Mesodermal cell (in vitro differentiated cells): ENCODE results near the gene IL1RL1.

Experiments
- H3K27ac ChIP-seq: 2 replicates; pipeline ENCODE4 v1.7.0; 2013; ENCODE audit warnings: mild to moderate bottlenecking, low read depth, low read length, moderate library complexity; ENCODE audit not compliant: severe bottlenecking
- H3K36me3 ChIP-seq: 2 replicates; pipeline ENCODE4 v1.7.1; 2013; ENCODE audit warnings: mild to moderate bottlenecking, low read length, moderate library complexity; ENCODE audit not compliant: control insufficient read depth, insufficient read depth
- H3K4me1 ChIP-seq: one replicate; pipeline ENCODE4 v1.7.1; 2013; ENCODE audit warnings: mild to moderate bottlenecking, low read length; ENCODE audit not compliant: insufficient read depth, control insufficient read depth, poor library complexity, severe bottlenecking
- H3K4me3 ChIP-seq: 2 replicates; pipeline ENCODE4 v1.7.0; 2013; ENCODE audit warnings: low read length, control low read depth, mild to moderate bottlenecking; ENCODE audit not compliant: insufficient read depth, poor library complexity, severe bottlenecking; ENCODE audit errors: extremely low read depth
- H3K9me3 ChIP-seq: 2 replicates; pipeline ENCODE4 v1.7.1; 2013; ENCODE audit warnings: mild to moderate bottlenecking, low read length, moderate library complexity; ENCODE audit not compliant: control insufficient read depth
- WGBS, 2 experiments: methylation state at CpG; one replicate each; pipeline ENCODE4 v1.1.5; 2013; ENCODE audit warnings: missing lambda C conversion rate in 2 of 2; ENCODE audit not compliant: insufficient coverage in 2 of 2; 5-methylcytosine and 5-hydroxymethylcytosine counted together

IL1RL1 gene

DNA sequence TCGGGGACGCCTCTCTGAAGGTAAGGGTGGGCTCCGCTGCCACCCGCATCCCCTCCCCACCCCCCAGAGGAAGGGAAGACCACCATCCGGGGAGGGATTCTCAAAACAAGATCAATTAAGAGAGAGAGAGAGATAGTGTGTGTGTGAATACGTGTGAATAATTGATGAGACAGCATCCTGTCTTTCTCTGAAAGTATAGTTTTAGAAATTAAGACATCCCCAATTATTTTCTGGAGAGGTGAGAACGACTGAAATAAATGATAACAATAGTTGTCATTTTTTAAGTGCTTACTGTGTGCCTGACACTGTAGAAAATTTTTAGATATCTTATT, 45.0 kb downstream of the IL1RL1 start:
- Histone ChIP-seq H3K4me1 (no peaks in the 10 kb centered on the region), H3K27ac (no peak overlapping the region), H3K9me3 (no peaks in the 10 kb centered on the region), H3K36me3 (no peaks in the 10 kb centered on the region), H3K4me3 (peak overlapping the region; percentile 49)
- no CpG with 5 or more reads among the region's 7 CpGs for WGBS, 2 experiments

DNA sequence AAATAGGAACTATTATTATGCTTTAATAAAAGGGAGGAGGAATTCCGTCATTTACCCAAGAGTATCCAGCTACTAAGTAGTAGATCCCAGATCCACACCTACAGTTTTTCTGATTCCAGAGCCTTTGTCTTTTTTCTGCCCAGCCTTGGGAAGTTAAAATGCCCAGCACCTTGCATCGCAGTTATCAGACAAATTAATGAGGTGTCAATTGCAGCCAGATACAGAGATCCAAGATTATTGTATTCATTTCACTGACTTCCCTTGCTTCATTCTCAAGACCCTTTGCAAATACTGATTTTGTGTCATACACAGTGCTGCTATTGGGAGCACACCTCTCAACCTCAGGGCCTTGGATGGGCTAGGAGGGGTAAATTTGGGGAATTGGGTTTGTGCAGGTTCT, 45.4 kb downstream of the IL1RL1 start:
- Histone ChIP-seq H3K36me3 (no peaks in the 10 kb centered on the region), H3K4me1 (no peaks in the 10 kb centered on the region), H3K4me3 (no peak overlapping the region), H3K27ac (no peak overlapping the region), H3K9me3 (no peaks in the 10 kb centered on the region)
- WGBS, 2 experiments = 80 to 100% methylated on average over 1 of the region's 2 CpGs

DNA sequence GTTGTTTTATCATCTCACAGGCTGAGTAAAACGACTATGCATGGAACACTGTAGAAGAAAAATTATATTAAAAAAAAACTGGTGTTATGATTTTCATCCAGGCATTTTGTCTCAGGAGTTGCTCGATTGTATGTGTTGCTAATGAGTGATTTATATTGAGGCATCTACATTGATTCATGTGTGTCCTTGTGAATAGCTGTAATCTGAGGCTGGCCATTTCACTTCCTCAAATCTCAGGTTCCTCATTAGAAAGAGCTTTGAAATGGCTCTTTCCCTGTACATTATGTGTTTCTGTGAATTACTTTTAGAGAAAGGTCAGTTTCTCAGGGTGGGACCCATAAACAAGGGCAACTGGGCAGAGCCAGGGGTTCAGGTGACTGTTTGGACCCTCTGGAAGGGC, 46.6 kb downstream of the IL1RL1 start:
- no peaks in the 10 kb centered on the region for H3K4me1 ChIP-seq
- H3K9me3 ChIP-seq = no peaks in the 10 kb centered on the region
- 65% methylated on average over 2 of the region's 2 CpGs; no CpG with 5 or more reads in 1 of the 2 experiments for WGBS, 2 experiments
- no peaks in the 10 kb centered on the region for H3K36me3 ChIP-seq
- H3K27ac ChIP-seq = no peak overlapping the region
- no peak overlapping the region for H3K4me3 ChIP-seq

DNA sequence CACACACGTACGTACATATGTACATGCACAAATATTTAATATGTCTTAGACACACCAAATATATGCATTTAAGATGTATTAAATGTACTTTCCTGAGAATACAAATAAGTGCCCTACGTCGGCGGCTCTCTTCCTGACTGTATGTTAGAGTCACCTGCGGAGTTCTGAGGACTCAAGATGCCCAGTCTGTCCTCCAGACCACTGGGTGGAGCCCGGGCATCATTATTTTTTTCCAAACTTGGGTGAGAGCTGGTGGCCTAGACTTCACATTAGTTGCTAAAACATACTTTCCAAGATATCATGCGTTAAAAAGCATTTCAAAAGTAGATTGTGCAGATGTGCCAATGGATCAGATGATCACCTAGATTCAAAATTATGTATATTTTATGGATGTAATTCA, 47.1 kb downstream of the IL1RL1 start:
- Histone ChIP-seq H3K9me3 (no peaks in the 10 kb centered on the region), H3K36me3 (no peaks in the 10 kb centered on the region), H3K4me1 (no peaks in the 10 kb centered on the region), H3K27ac (no peak overlapping the region), H3K4me3 (no peak overlapping the region)
- 89 to 100% methylated on average over 1 to 3 of the region's 8 CpGs for whole genome bisulfite sequencing, 2 experiments

DNA sequence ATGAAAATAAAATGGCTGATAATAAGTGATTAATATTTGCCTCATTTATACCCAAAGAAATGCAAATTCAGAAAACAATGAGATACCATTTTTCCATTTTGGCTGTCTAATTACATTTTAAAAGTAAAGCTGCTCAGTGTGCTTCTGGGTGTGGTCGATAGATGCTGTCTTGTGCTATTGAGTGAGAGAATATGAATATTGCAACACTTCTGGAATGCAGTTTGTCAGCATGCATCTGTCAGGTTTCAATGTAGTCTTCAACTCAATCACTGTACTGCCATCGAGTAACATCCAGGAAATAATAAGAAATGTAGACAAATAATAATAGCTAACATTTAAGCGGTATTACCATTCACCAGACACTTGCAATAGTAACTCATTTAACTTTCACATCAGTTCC, 48.2 kb downstream of the IL1RL1 start:
- H3K4me1 ChIP-seq = no peaks in the 10 kb centered on the region
- H3K4me3 ChIP-seq = no peak overlapping the region
- H3K9me3 ChIP-seq = peaks cover 7% of the 10 kb centered on the region
- no peak overlapping the region for H3K27ac ChIP-seq
- 100% methylated on average over 1 of the region's 3 CpGs; no CpG with 5 or more reads in 1 of the 2 experiments for WGBS, 2 experiments
- H3K36me3 ChIP-seq = no peaks in the 10 kb centered on the region

DNA sequence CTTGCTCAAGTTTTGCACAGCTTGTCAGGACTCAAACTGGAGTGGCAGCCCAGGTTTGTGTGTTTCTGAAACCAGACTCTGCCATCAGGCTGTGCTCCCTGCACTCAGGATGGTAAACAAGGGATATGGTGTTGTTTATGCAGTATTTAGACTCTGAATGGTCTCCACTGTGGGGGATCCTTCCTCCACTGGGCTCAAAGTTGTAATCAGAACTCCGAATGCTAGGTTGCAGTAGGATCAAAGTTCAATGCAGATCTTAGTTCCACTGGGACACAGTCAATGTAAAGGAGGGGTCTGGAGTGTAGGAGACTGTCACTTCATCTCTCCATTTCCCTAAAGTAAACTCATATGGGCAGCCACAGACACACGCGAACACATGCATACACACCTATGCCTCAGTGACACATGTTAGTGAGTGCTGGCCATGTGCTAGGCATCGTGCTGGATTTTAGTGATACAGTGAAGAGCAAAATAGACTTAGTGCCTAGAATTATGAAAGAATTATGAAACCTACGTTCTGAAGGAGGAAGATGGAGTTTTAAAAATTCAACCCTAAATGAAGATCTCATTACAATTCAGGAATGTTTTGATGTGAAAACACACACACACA, 50.4 kb downstream of the IL1RL1 start:
- H3K36me3 ChIP-seq = no peaks in the 10 kb centered on the region
- H3K4me3 ChIP-seq = no peak overlapping the region
- H3K27ac ChIP-seq = no peak overlapping the region
- H3K4me1 ChIP-seq = no peaks in the 10 kb centered on the region
- WGBS, 2 experiments = 50 to 83% methylated on average over 1 of the region's 5 CpGs
- peaks cover 26% of the 10 kb centered on the region for H3K9me3 ChIP-seq

DNA sequence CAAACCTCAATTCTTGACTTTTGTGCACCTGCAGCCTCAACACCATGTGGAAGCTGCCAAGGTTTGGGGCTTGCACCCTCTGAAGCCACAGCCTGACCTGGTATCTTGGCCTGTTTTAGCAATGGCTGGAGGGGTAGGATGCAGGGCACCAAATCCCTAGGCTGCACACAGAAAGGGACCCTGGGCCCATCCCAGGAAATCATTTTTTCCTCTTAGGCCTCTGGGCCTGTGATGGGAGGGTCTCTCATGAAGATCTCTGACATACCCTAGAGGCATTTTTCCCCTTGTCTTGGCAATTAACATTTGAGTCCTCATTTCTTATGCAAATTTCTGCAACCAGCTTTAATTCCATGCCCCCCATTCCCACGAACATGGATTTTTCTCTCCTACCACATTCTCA, 54.4 kb downstream of the IL1RL1 start:
- H3K4me1 ChIP-seq = no peaks in the 10 kb centered on the region
- no peak overlapping the region for H3K27ac ChIP-seq
- no peak overlapping the region for H3K4me3 ChIP-seq
- peaks cover 30% of the 10 kb centered on the region for H3K9me3 ChIP-seq
- 58 to 95% methylated on average over 1 of the region's 1 CpG for WGBS, 2 experiments
- H3K36me3 ChIP-seq = no peaks in the 10 kb centered on the region

DNA sequence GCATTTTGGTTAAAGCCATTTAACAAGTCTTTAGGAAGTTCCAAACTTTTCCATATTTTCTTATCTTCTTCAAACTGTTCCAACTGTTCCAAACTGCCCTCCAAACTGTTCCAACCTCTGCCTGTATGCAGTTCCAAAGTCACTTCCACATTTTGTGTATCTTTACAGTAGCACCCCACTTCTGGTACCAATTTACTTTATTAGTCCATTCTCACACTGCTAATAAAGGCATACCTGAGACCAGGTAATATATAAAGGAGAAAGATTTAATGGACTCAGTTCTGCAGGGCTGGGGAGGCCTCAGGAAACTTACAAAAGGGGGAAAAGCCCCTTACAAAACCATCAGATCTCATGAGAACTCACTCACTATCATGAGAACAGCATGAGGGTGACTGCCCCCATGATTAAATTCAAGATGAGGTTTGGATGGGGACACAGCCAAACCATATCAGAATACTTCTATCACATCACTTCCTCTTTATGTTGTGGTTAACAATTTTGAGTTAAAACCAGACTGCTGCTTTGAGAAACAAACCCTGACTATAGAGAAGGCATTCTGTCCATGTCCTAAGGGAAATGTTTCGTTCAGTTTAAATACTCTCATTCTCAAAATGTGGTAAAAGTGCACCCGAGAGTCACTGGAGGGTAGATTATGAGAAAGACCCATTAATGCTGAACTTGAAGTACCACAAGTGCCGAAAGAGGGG, 55.2 kb downstream of the IL1RL1 start:
- H3K4me3 ChIP-seq = no peak overlapping the region

DNA sequence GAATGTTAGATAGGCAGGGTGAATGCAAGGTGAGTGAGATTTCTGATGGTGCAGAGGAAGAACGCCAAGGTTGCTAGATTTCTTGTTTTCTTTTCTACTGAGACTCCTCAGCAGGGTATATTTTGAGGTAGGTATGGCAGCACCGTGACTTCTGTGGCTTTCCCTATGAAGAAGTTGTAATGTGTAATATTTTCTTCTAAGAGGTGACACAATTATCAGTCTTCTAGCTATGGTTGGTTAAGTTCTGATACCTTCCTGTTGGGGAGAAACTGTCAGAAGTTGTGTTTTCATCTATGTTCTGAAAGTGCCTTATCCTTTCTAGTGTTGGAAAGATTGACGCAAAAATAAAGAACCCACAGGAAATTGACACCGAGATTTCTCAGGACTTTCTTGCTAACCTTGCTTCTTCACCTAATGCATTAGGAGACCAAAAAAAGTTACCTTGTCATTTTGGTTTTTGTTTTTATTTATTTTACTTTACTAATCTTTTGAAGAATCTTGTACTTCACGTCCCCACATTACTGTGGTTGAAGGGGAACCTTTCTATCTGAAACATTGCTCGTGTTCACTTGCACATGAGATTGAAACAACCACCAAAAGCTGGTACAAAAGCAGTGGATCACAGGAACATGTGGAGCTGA, 56.1 kb downstream of the IL1RL1 start:
- H3K27ac ChIP-seq = no peak overlapping the region
- no peaks in the 10 kb centered on the region for H3K4me1 ChIP-seq
- H3K4me3 ChIP-seq = no peak overlapping the region
- H3K9me3 ChIP-seq = peaks cover 30% of the 10 kb centered on the region
- WGBS, 2 experiments = 83 to 89% methylated on average over 2 to 3 of the region's 6 CpGs
- no peaks in the 10 kb centered on the region for H3K36me3 ChIP-seq

More for the DNA sequence above, 55.2 kb downstream of the IL1RL1 start:
- Histone ChIP-seq H3K36me3 (no peaks in the 10 kb centered on the region), H3K9me3 (peaks cover 30% of the 10 kb centered on the region), H3K27ac (no peak overlapping the region), H3K4me1 (no peaks in the 10 kb centered on the region)
- WGBS, 2 experiments = 80 to 89% methylated on average over 2 of the region's 3 CpGs

DNA sequence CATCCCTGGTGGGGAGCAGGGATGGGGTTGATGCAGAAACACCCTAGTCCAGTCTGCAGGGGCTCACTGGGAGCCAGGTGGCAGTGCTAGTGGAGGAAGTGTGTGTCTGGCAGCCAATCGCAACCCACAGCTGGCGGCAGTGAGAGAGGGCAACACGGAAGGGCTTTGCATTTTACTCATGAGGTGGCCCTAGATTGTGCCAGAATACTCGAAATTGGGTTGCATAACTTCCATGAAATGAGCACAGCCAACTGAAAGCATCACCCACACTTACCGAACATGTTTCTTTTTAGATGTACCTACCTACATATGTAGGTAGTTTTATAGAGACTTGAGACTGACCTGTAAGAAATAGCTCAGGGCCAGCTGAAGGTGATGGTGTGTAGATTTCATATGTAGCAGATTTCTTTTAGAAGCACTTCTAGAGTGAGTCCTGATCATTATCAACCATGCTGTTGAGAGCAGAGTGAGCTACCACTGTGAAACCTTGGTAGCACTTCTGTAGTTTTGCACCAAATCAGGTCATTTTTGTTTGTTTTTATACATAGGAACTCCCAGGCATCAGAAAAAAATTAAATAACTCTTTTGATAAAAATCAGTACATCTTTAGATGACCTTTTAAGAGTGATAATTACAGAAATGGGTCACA, 57.2 kb downstream of the IL1RL1 start:
- no peak overlapping the region for H3K27ac ChIP-seq
- H3K4me1 ChIP-seq = no peaks in the 10 kb centered on the region
- H3K4me3 ChIP-seq = no peak overlapping the region
- no peaks in the 10 kb centered on the region for H3K36me3 ChIP-seq
- H3K9me3 ChIP-seq = peaks cover 30% of the 10 kb centered on the region
- 83 to 96% methylated on average over 3 to 4 of the region's 5 CpGs for WGBS, 2 experiments
